GM19467 (cell line): Measurements from ENCODE around the gene PRKCB.
"Not testable (repeated sequence)": the region's sequence is repeated elsewhere in the genome, so short reads cannot be mapped to it uniquely, and the experiment has no call there.

Experiments used
- ATAC-seq: cut with Tn5 transposase; IDR thresholded peaks from one replicate; pipeline ENCODE4 v1.9.1; 2021; ENCODE audit warnings: mild to moderate bottlenecking, moderate library complexity; ENCODE audit not compliant: unreplicated experiment

PRKCB gene

DNA sequence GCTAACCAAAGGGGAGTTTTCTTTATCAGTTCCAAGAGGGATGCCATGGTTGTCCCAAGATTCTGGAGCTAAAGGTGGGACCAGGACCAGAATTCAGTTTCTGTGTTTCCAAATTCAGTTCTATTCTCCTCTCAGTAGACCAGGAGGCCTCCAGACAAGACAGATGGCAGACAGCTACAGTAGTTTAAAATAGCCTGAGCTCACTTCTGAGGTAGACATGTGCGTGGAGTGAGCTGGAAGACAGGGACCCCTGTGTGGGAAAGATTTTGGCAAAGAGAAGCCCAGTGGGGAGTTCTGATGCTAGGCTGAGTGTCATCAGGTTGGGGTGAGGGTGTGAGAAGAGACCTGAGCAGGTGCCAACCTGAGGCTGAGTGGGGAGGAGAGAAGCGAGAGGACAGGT lies 95.4 kb downstream of the PRKCB start:
- no peak for ATAC-seq

DNA sequence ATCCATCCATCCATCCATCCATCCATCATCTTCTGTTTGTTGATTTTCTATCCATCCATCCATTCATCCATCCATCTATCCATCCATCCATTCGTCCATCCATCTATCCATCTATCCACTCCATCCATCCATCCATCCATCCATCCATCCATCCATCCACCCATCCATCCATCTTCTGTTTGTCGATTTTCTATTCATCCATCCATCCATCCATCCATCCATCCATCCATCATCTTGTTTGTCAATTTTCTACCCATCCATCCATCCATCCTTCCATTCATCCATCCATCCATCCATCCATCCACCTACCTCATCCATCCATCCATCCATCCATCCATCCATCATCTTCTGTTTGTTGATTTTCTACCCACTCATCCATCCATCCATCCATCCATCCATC lies 97.9 kb downstream of the PRKCB start:
- not testable (repeated sequence) for ATAC-seq

DNA sequence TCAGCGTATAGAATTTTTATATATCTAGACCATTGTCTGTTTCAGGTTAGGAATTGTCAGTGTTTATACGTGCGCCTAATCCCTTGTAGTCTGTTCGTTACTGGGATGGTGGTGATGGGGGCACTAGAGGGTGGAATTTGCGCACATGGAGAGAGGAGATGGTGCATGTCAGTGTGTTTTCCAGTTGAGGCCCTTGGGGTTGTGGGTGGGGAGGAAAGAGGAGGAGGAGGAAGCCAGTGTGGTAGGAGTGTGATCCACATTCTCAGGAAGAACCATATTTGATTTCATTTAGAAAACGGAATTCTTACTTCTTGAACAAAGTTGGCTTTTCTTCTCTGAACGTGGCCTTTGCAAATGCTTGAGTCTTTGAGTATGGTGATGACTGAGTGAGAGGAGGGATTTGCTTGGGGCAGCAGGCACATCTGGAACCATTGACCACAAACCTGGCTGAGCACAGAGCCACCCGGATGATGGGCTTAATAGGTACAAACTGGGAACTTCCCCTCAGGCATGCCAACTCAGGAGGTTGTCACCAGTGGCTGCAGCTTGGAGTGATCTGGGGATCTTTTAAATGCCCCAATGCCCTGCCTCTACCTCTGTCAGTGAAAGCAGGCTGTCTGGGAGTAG lies 98.9 kb downstream of the PRKCB start:
- no peak for ATAC-seq

DNA sequence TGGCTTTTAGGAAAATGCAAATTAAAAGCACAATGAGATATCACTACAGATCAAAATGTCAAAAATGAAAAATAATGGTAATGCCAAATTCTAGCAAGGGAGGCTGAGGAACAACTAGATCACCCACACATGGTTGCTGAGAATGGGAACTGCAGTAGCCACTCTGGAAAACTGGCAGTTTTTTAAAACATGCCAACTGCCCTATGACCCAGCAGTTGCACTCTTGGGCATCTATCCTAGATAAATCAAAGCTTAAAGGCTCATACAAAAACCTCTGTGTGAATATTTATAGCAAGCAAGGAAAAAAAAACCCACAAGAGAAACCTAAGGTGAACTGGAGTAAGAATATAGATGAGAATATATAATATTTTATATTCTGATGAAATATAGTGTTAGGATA lies 104.3 kb downstream of the PRKCB start:
- ATAC-seq = no peak

DNA sequence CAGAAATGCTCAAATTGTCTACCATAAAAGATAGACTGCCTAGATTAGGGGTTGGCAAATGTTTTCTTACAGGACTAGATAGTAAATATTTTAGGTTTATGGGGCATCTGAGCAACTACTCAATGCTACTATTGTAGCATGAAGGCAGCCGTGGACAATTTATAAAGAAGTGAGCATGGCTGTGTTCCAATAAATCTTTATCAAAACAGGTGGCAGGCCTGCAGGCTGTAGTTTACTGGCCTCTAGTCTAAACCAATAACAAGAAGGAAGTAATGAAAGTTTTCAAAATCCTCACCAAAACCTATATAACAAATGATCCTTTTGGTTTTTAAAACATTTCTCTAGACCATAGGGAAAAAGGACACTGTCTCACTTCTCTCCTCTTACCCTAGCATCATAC lies 105.2 kb downstream of the PRKCB start:
- ATAC-seq = no peak

DNA sequence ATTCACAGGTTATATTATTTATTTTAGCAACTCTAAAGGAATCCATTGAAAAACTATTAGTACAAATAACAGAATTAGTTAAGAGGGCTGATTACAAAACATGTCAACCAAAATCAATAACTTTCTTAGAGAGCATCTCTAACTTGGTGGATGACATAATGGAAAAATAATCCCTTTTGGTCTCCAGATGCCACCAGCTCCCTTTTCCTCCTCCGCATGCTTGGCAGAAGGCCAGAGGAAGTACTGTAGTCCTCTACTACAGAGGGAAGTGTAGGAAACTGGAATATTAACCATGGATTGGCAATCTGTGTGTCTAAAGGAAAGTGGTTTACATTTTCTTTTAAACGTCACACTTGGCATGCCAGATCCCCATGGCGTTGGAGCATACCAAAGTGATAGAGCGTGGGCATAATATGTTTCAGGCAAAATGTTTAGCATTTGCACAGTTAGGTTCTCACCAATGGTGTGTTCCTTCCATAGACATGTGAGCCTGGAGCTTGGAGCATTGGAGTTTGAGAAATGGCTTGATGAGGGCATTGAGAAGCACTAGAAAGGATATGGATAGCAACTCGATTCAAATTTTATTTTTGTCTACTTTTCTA lies 106.3 kb downstream of the PRKCB start:
- ATAC-seq = no peak

DNA sequence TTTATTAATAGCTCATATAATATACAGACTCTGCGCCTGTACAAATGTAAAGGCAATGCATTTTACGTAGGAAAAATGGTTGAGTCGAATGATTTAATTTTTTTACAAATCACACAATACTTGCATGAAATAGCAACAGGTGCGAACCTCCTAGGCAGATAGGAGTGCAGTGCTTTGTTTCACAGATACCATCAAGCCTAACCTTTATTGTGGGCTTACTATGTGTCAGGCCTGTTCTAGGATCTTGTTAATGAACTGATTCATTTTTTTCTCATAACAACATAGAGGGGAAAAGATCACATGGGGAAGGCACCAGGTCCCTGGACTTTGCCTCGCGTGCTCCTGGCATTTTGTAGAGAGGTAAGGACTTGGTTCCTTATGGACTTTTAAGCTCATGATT lies 107.8 kb downstream of the PRKCB start:
- no peak for ATAC-seq

DNA sequence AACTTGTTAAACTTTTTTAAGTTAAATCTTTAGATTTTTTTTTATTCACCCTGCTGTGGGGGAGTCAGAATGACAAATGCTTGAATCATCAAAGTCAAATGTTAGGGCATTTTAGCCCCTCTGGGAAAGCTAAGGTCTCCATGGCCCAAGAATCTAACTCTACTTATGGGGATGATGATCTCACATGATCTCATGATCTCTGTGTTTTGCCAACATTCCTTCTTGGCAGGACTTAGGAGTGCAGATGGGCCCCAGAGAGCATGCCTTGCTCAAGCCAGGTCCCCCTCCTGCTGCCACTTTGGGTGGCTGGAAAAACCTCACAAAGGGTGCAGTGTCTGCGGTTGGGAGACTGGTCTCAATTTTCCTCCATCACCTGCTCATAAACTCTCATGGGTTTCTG lies 108.6 kb downstream of the PRKCB start:
- ATAC-seq = no peak

DNA sequence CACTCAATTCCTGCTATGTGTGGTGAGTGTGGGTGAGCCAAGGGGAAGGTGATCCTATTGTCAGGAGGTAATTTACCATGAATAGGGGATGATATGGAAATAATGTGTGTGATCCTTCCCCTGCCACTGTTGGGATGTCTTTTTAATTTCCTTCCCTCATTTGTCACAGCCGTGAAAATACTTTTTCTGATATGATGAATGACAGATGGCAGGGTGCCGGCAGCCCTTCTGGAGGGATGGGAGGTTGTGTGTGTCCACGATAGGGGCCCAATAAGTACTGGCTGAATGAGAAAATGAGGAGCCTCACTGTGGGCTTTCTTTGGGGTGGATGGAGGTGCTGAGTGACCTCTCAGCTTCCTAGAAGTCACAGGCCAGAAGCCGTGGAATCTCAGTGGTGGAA lies 109.5 kb downstream of the PRKCB start:
- no peak for ATAC-seq

DNA sequence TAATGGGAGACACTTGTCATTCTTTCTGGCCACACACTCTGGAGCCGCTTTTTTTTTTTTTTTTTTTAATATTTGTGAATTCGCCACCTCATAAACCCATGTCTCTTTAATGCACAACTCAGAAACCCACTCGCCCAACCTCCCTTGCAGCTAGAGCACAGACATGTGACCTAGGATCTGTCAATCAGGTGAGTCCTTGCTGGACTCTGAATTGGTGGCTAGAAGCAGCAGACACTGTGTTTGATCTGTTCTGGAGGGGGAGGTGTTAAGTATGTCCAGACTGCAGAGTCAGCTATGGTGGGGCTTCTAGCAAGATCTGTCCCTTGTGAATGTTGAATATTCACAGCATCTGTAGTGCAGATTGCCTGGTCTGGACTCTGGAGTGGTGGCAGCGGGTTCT lies 112.1 kb downstream of the PRKCB start:
- no peak for ATAC-seq

DNA sequence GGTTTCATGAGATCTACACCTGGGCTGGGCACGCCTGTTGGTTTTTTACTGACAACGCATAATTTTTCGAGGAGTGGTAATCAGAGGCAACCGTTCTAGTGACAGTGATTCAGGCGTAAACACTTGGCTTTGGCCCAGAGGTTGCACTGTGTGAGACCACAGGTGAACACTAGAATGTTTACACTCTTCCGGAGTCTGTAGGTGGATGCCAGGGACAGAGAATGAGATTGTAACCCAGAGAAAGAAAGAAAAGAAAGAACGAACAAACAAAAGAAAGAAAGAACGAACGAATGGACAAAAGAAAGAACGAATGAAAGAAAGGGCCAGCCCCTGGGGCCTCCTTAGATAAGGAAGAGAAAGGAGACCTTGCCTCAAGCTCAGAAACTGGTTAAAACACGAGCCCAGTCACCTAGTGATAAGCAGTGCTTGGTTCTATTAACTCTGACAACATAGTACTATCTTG lies 113.2 kb downstream of the PRKCB start:
- ATAC-seq = no peak

DNA sequence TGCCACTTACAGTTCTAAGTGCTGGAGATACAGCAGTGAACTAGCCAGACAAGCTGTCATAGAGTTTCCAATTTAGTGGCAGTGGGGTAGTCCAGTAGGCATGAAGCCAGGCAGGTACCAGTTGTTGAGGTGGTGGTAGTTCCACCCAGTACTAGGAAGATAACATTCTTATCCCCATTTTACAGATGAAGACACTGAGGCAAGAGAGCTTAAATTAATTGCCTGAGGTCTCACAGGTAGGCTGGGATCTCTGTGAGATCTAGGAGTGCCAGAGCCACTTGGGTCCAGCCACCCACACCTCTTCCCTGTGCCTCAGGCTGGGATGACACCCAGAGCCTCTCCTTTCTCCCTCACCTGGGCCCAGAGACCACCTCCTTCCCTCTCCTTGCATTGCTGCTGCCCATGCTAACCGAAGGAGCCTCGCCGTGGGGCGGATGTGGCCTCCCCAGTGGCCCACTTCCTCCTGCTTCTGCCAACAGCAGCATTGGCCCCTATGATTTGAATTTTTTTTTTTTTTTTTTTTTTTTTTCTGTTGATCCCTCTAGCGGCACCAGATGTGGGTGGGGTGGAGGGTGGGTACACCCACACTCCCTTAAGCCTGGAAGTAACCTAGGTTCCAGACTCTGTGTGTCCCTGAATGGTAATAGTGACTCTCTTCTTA lies 114.0 kb downstream of the PRKCB start:
- ATAC-seq = no peak

DNA sequence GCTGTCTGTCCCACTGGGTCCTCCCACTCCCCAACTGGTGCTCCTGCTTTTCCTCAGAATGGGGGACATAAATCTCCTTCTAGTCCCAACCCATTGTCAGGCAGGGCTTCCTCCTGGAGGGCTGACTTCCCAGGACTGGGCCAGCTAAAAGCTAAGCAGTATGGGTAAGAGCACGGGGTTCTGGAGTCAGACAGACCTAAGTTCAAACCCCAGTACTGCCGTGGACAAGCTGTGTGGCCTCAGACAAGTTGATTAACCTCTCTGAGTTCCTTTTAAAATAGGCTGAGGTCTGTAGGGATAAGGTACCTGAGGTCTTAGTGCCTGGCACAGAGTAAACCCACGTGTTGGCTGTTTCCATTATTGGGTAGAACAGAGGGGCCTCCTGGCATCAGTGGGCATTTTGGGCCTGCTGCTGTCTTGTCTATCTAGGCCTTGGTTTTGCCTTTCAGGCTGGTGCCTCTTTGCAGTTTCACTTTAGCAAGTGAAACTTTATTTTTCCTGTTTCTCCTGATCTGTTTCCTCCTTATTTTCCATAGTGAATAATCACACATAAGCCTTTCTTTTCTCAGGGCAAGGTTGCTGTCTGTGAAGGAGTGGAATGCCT lies 114.6 kb downstream of the PRKCB start:
- no peak for ATAC-seq

DNA sequence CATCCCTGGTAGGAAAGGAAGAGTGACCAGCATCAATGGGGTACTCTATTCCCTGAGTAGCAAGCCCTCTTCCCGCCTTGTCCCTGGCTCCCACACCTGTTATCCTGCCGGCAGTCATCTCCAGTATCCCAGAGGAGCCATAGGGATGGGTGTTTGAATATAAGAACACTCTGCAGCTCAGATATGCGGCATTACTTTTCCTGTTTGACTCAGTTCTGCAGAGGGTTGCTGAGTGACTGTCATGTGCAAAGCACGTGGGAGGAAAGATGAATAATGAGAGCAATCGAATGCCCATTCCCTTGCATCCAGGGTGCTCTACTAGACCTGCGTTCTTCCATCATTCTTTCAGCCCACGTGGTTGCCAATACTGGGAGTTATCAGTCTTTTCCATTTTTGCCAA lies 115.1 kb downstream of the PRKCB start:
- no peak for ATAC-seq

DNA sequence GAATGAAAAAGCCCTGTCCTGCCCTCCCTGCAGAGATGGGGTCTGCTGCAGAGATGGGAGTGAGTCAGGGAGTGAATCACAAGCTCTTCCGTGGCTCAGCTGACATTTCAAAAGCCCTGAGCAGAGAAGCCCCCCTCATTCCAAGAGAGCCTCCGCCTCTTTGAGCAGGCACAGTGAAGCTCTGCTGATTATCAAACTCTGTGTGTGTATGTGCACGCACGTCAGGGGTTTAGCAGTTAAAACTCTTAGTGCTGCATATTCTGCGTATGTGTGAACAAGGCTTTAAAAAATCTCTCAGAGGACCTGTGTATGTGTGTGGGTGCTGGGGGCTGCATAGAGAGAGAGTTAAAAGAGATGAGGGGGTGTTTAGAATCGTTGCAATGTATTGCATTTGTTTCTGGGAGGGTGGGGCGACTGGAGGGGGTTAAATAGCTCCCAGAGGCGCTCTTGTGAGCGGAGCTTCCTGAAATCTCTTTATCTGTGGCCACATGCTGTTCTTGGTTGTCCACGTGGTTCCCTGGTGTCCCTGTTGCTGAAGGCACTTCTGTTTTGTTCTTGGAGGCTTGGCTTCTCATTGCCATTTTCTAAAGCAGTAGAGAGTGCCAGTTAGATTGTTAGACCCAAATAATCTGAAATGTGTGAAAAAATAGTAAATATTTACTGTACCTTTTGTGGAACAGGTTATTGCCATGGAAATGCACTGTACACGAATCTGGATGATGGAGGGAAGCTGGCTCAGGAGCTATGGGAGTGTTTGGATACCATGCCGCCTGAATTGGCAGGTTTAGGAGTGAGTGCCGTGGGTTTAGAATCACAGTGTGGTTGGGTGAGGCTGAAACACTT lies 116.6 kb downstream of the PRKCB start:
- no peak for ATAC-seq

DNA sequence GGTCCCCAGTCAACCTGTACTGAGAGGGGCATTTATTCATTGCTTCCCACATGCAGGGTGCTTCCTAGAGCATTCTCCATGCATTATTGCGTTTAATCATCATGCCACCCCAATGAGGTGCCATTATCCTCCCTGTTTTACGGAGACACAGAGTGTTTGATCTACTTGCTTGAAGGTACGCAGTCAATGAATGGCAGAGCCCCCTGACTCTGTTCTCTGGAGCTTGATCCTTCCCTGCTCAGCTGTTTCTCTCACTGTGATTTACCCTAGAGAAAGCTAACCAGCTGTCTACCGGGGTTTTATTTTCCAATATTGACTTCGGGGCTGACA lies 117.2 kb downstream of the PRKCB start:
- ATAC-seq = no peak

DNA sequence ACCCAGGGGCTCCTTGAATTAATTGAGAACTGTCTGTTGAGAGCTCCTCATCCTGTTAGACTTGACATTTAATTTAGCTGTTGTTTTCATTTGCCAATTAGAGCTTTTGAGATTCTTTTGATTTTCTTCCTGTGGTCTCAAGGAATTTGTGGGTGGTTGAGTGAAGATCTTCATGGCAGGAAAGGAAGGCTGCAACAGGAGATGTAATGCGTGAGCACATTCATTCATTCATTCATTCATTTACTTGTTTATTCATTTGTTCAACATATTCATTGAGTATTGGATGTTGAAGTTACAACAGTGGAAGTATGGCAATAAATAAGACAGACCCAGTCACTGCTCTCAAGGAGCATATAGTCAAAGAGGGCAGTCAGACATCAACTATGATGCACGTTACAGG lies 117.7 kb downstream of the PRKCB start:
- ATAC-seq = no peak

DNA sequence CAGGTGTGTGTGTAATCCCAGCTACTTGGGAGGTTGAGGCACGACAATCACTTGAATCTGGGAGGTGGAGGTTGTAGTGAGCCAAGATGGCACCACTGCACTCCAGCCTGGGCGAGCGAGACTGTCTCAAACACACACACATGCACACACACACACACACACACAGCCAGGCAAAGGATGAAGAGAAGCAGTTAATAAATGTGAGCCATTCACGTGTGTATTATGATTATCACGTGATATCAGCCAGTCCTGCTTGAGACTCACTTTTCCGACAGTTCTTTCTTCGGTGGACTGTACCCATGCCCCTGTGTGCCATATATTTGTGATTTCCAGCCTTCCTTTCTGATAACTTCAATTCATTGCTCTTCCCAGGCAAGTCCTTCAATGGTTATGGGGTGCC lies 119.3 kb downstream of the PRKCB start:
- no peak for ATAC-seq

DNA sequence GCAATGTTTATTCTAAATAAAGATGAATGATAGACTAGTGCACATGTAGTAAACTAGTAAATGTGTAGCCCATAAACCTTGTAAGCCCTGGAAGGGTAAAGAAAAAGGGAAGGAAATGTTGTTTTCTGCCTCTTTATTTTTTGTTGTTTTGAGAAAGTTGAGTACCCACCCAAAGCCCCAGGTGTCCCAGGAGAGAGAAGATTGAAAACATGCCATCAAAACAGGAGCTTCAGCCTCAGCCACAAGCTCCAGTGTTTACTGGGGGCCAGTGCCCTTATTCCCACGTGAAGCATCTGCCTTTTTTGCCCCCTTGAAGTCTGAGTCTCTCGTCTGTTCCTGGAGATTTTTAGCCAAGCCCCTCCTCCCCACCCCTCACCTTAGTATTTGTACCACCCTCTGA lies 121.5 kb downstream of the PRKCB start:
- ATAC-seq = no peak

DNA sequence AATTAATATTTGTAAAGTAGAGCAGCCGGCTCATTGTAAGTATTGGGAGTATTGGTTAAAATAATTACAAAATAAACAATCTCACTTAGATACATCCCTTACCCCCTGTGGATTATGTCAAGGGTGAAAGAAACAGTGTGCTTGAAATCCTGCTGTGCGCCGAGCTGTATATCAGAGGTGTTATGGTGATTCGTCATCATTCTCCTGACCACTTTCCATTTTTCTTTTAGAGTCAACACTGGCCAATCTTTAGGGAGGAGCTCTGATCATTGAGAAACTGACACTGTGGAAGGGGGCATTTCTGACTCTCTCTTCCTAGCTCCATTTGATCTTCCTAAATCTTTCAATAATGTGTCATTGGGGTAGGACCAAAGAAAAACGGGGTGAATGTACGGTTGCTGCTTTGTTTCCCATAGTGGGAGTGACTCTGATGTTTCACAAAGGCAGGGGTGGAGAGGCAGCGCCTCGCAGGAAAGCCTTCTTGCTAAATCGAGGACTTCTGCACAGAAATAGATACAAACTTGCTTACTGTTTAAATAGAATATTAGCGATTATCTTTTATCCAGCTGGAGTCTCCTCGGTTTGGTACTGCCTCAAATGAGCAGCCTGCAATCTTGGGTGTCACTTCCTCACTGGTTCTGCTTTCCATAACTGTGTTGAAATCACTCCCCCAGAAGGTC lies 123.4 kb downstream of the PRKCB start:
- no peak for ATAC-seq

DNA sequence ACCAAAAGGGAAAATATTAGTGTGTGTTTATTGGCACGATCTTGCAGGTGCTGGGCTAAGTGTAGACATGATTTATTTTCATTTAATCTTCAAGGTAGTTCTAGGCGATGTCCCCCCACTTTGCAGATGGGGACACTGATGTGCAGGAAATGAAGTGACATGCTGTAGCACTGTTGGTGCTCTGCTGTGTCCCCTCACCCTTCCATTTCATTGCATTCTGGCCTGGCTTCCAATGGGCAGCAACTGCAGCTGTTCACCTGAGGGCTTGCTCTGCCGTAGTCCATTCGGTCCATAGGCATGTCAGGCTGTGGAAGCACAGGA lies 123.9 kb downstream of the PRKCB start:
- ATAC-seq = no peak
